HepG2 (cell line): ENCODE measurements around the gene FBXL20. TPM values are rescaled to one million over a fixed set of nuclear protein-coding genes. Genes with fewer than 3 reads are reported as not detected.

Experiments
- ARHGAP35 ChIP-seq: sonication (generic); formaldehyde crosslinking; IDR thresholded peaks from 2 replicates; pipeline ENCODE4 v1.9.0; 2022; ENCODE audit warnings: mild to moderate bottlenecking, inconsistent platforms, moderate library complexity, missing genetic modification reagents, borderline replicate concordance
- ATM ChIP-seq: fragments of 450-650 bp; IDR thresholded peaks from 2 replicates; pipeline ENCODE4 v1.7.1; 2017; ENCODE audit warnings: mild to moderate bottlenecking, borderline replicate concordance
- CHCHD3 ChIP-seq: sonication (generic); formaldehyde crosslinking; IDR thresholded peaks from 2 replicates; pipeline ENCODE4 v1.8.0; 2022; ENCODE audit warnings: mild to moderate bottlenecking, missing genetic modification reagents, moderate library complexity
- HNF4A ChIP-seq: sonication (generic); formaldehyde crosslinking; IDR thresholded peaks from 2 replicates; pipeline ENCODE4 v1.4.0; 2020; ENCODE audit warnings: missing genetic modification reagents
- IKZF4 ChIP-seq: sonication (generic); formaldehyde crosslinking; IDR thresholded peaks from 2 replicates; pipeline ENCODE4 v1.5.1; 2020; ENCODE audit warnings: borderline replicate concordance, mild to moderate bottlenecking, low read depth, missing genetic modification reagents; ENCODE audit errors: not compliant biosample characterization
- KDM4B ChIP-seq: sonication (generic); formaldehyde crosslinking; IDR thresholded peaks from 2 replicates; pipeline ENCODE4 v1.4.0; 2020; ENCODE audit warnings: missing genetic modification reagents
- KLF9 ChIP-seq: IDR thresholded peaks from 2 replicates; pipeline ENCODE4 v1.6.1; 2016; ENCODE audit warnings: low read depth
- MED1 ChIP-seq: sonication (generic); formaldehyde crosslinking; IDR thresholded peaks from 2 replicates; pipeline ENCODE4 v1.4.0; 2020; ENCODE audit warnings: missing genetic modification reagents
- MED13 ChIP-seq: sonication (generic); formaldehyde crosslinking; IDR thresholded peaks from 2 replicates; pipeline ENCODE4 v1.5.0; 2020; ENCODE audit warnings: missing genetic modification reagents
- RCOR2 ChIP-seq: IDR thresholded peaks from 2 replicates; pipeline ENCODE4 v1.6.1; 2016; ENCODE audit warnings: missing biosample characterization, missing genetic modification reagents
- ZEB1 ChIP-seq: IDR thresholded peaks from 2 replicates; pipeline ENCODE4 v1.6.1; 2012; ENCODE audit warnings: mild to moderate bottlenecking, low read depth, inconsistent platforms; ENCODE audit not compliant: insufficient replicate concordance
- ZFP82 ChIP-seq: sonication (generic); formaldehyde crosslinking; IDR thresholded peaks from 2 replicates; pipeline ENCODE4 v1.5.1; 2020; ENCODE audit warnings: mild to moderate bottlenecking, missing genetic modification reagents, borderline replicate concordance
- ZKSCAN1 ChIP-seq: fragments of 150-350 bp; IDR thresholded peaks from 2 replicates; pipeline ENCODE4 v1.6.1; 2014; ENCODE audit warnings: low read length
- ZNF296 ChIP-seq: sonication (generic); formaldehyde crosslinking; conservative IDR thresholded peaks from 2 replicates; pipeline ENCODE4 v1.5.0; 2020; ENCODE audit warnings: mild to moderate bottlenecking, missing genetic modification reagents
- ZNF317 ChIP-seq: sonication (generic); formaldehyde crosslinking; IDR thresholded peaks from 2 replicates; pipeline ENCODE4 v1.5.0; 2020; ENCODE audit warnings: mild to moderate bottlenecking, missing genetic modification reagents
- ZNF331 ChIP-seq: sonication (generic); formaldehyde crosslinking; IDR thresholded peaks from 2 replicates; pipeline ENCODE4 v1.4.0; 2020; ENCODE audit warnings: missing genetic modification reagents
- ZNF878 ChIP-seq: sonication (generic); formaldehyde crosslinking; IDR thresholded peaks from 2 replicates; pipeline ENCODE4 v1.8.1; 2023; ENCODE audit warnings: mild to moderate bottlenecking, missing genetic modification reagents, moderate library complexity
- polyA plus RNA-seq, 8 experiments: library from polyadenylated mRNA; depleted of rRNA in 3 of 8; stranded (reverse) in 7 of 8; unstranded in 1 of 8; fragments of >200 nt; fragmentation: Illumina TruSeq in 4 of 8; extraction: Trizol in 4 of 8; gene quantifications; 2 replicates each; pipeline versions ENCODE4 v1.2.1 to v1.2.3, GENCODE V29; 2011 to 2016; ENCODE audit warnings: low read depth in 4 of 8, missing spikeins in 1 of 8, mixed read lengths in 1 of 8; ENCODE audit not compliant: insufficient read depth in 1 of 8
- total RNA-seq, 5 experiments: library from RNA; depleted of rRNA; stranded (reverse); fragments of >200 nt; fragmentation: Illumina TruSeq; extraction: Trizol; gene quantifications; 2 replicates each; pipeline ENCODE4 v1.2.3, GENCODE V29; 2016; ENCODE audit warnings: low read depth in 1 of 5
- TF ChIP-seq, protein P1 (sequence below): sonication (generic); formaldehyde crosslinking; IDR thresholded peaks from 2 replicates; pipeline ENCODE4 v1.4.0; 2020; ENCODE audit warnings: mild to moderate bottlenecking, missing genetic modification reagents
- TF ChIP-seq, protein P2 (sequence below): sonication (generic); formaldehyde crosslinking; IDR thresholded peaks from 2 replicates; pipeline ENCODE4 v1.5.0; 2020; ENCODE audit warnings: mild to moderate bottlenecking, missing genetic modification reagents

Gene FBXL20
- total and polyA plus RNA-seq, 2 of the 13 experiments (the other 11 are each of a cell fraction or from before 2014, with no cell fraction given): 10.2 to 10.3 TPM

GRCh38 chr17:39304188-39304587 is 97.2 kb downstream of the FBXL20 start (continued):
- TF ChIP-seq, protein P1, sequence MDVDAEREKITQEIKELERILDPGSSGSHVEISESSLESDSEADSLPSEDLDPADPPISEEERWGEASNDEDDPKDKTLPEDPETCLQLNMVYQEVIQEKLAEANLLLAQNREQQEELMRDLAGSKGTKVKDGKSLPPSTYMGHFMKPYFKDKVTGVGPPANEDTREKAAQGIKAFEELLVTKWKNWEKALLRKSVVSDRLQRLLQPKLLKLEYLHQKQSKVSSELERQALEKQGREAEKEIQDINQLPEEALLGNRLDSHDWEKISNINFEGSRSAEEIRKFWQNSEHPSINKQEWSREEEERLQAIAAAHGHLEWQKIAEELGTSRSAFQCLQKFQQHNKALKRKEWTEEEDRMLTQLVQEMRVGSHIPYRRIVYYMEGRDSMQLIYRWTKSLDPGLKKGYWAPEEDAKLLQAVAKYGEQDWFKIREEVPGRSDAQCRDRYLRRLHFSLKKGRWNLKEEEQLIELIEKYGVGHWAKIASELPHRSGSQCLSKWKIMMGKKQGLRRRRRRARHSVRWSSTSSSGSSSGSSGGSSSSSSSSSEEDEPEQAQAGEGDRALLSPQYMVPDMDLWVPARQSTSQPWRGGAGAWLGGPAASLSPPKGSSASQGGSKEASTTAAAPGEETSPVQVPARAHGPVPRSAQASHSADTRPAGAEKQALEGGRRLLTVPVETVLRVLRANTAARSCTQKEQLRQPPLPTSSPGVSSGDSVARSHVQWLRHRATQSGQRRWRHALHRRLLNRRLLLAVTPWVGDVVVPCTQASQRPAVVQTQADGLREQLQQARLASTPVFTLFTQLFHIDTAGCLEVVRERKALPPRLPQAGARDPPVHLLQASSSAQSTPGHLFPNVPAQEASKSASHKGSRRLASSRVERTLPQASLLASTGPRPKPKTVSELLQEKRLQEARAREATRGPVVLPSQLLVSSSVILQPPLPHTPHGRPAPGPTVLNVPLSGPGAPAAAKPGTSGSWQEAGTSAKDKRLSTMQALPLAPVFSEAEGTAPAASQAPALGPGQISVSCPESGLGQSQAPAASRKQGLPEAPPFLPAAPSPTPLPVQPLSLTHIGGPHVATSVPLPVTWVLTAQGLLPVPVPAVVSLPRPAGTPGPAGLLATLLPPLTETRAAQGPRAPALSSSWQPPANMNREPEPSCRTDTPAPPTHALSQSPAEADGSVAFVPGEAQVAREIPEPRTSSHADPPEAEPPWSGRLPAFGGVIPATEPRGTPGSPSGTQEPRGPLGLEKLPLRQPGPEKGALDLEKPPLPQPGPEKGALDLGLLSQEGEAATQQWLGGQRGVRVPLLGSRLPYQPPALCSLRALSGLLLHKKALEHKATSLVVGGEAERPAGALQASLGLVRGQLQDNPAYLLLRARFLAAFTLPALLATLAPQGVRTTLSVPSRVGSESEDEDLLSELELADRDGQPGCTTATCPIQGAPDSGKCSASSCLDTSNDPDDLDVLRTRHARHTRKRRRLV (CRISPR knock-in tag): no peak
- TF ChIP-seq ZKSCAN1: no peak
- TF ChIP-seq KLF9 (CRISPR knock-in tag): no peak
- TF ChIP-seq IKZF4 (CRISPR knock-in tag): no peak
- TF ChIP-seq ATM: no peak
- peak; percentile 75 for TF ChIP-seq HNF4A
- TF ChIP-seq, protein P2, sequence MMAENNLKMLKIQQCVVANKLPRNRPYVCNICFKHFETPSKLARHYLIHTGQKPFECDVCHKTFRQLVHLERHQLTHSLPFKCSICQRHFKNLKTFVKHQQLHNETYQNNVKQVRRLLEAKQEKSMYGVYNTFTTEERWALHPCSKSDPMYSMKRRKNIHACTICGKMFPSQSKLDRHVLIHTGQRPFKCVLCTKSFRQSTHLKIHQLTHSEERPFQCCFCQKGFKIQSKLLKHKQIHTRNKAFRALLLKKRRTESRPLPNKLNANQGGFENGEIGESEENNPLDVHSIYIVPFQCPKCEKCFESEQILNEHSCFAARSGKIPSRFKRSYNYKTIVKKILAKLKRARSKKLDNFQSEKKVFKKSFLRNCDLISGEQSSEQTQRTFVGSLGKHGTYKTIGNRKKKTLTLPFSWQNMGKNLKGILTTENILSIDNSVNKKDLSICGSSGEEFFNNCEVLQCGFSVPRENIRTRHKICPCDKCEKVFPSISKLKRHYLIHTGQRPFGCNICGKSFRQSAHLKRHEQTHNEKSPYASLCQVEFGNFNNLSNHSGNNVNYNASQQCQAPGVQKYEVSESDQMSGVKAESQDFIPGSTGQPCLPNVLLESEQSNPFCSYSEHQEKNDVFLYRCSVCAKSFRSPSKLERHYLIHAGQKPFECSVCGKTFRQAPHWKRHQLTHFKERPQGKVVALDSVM (CRISPR knock-in tag): peak; percentile 98
- no peak for TF ChIP-seq ZNF317 (CRISPR knock-in tag)
- TF ChIP-seq MED1: 0 out of 2 replicates have a peak, but pooled peaks have one; percentile 14
- no peak for TF ChIP-seq ZFP82 (CRISPR knock-in tag)
- no peak for TF ChIP-seq KDM4B (CRISPR knock-in tag)
- no peak for TF ChIP-seq ZNF331 (CRISPR knock-in tag)
- no peak for TF ChIP-seq ZNF296
- no peak for TF ChIP-seq CHCHD3 (CRISPR knock-in tag)
- no peak for TF ChIP-seq ZNF878 (CRISPR knock-in tag)
- TF ChIP-seq ARHGAP35 (CRISPR knock-in tag): no peak
- 0 out of 2 replicates have a peak, but pooled peaks have one; percentile 41 for TF ChIP-seq RCOR2 (CRISPR knock-in tag)
- TF ChIP-seq ZEB1: no peak
- no peak for TF ChIP-seq MED13 (CRISPR knock-in tag)
